ENCODE data around the gene HRH3.
A peak's percentile ranks its signal among the peaks of the same experiment; 100 is the strongest.

The HRH3 gene

GRCh38 chr20:62215020-62215990, 4.8 kb downstream of the HRH3 start:
- DNase-seq, result no peak

DNA sequence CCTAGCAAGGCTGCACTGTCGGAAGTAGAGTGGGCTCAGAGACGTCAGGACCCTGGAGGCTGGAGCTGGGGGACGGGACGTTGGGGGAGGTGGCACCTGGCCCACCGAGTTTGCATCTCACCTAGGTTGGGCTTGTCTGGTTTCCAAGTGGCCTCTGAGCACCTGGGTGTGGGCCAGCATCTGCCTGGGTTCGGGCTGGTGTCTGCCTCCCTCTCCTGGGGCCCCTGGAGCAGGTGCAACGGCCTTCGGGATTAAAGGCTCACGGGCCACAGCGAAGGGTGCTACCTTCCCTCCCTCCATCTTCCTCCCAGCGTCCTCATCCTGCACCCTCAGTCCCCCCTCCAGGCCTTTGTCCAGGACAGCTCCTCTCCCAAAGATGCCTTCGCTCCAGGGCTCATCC, 6.0 kb downstream of the HRH3 start:
- no peak for DNase-seq

DNA sequence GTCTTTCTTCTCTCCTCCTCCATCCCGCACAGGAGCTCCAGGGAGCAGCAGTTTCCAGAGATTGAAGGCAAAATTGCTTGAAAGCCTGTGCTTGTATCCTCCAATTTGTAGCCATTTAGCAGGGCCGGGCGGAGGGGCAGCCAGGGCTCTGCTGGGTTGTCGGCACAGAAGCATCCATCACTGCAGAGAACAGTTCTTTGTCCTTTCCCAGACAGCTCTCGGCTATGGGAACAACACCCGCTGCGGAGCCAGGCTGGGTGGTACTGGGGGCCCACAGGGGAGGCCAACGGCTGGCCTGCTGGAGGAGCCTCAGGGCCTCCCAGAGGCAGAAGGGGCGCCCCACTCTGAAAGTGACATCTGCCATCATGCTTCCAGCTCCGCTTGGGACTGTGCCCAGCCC, 7.8 kb downstream of the HRH3 start:
- DNase-seq, result no peak

- no peak for DNase-seq
Observed at GRCh38 chr20:62211769-62212288, 8.2 kb downstream of the HRH3 start.

DNA sequence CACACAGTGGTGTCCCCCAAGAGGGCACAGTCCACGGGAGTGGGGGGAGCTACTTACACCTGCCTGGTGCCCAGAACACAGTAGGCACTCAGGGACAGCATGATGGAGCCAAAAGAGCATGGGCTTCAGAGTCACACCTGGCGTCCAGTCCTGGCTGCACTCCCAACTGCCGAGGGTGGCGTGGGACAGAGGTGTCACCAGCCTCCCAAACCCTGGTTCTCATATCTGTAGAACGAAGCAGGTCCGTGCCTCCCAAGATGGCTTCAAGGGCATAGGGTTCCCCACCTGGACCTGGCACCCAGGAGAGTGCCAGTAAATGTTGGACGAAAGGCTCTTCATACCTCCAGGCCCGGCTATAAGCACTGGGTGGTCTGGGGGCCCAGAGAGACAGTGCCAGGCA, 8.9 kb downstream of the HRH3 start:
- DNase-seq, result no peak

DNA sequence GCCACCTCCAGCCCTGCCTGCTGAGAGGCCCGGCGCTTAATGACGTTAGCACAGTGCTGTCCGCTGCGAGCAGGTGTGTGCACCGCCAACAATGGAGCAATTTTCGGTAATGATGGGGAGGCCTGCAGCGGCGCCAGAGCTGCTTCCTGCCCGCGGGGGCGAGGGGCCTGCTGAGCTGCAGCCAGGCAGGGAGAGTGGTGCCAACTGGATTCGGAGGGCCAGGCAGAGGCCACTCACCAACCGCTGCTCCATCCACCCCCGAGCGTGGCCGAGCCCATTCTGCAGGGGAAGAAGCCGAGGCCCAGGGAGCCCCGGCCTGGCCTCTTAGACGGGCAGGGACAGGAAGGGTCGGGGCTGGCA, 9.6 kb downstream of the HRH3 start:
- no peak for DNase-seq

DNA sequence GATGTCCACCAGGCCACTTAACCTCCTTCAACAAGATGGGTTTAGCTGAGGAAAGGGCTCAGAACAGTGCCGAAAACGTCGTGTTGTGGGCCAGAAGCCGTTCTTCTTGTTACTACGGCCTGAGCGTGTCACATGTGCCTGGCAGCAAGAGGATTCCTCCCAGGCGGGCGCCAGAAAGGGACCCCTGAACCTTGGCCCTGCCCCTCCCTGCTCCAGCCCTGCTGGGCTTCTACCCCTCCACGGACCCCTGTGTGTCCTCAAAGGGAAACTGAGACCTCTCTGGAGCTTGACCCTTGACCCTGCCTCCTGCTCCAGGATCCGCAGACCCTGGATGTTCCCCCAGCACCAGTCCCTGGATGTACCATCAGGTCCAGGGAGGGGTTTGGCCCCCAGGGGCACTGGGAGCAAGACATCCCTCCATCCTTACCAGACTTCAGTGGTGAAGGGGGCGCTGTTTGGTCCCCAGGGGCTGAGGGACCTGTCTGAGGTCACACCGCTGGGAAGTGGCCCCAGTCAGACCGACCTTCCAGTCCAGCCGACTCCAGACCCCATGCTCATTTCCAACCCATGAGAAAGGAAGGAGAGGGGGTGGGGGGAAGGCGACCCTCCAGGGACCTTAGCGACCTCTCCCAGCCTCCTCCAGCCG, 10.1 kb downstream of the HRH3 start:
- no peak for DNase-seq

- no peak for DNase-seq
Observed at GRCh38 chr20:62208795-62209755, 11.0 kb downstream of the HRH3 start.

GRCh38 chr20:62208061-62208794, 11.8 kb downstream of the HRH3 start:
- no peak for DNase-seq

DNA sequence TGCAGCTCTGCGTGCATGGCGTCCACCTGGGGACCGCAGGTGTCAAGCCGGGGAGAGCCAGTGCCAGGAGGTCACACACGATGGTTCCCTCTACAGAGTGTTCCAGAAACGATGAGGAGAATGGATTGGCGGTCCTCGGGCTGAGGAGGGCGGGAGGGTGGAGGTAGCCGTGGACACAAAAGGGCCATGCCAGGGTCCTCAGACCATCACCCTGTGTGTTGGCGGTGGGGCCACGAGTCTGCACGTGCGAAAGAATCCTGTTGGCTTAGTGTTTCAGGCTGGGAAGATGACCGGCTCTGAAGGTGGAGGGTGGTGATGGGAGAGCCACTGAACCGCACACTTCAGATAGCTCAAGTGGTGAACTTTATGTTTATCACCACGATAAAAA, 13.7 kb downstream of the HRH3 start:
- no peak for DNase-seq

DNA sequence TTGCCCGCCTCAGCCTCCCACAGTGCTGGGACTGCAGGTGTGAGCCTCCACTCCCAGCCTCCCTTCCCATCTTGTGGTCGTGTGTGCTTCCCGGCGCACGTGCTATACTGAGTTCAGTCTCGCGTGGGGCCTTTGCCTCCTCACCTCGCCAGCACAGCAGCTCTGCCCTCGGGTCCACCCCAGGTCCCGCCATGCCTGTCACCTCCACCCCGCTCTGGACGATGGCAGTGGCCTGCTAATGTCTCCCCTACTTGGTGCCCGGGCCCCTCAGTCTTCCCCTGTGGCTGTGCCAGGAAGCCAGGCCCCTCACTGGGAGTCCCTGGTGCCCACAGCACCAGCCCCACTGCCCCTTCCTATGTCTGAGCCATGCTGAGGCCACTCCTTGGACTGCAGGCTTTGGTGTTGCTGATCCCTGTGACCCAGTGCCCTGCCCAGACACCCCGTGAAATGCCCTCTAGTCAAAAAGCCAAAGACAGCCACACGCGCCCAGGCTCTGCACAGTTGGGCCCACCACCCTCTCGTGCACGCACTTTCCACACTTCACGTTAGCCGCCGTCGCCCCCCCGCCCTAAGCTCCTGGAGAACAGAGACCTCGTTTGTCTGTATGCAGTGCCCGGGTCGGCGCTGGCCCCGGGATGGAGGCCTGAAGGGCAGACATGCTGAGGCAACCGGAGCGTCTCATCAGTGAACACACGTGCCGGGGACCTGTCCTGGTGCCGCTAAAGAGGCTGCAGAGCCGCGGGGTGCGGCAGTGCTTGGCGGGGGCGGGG, 14.3 kb downstream of the HRH3 start:
- DNase-seq, result no peak

DNA sequence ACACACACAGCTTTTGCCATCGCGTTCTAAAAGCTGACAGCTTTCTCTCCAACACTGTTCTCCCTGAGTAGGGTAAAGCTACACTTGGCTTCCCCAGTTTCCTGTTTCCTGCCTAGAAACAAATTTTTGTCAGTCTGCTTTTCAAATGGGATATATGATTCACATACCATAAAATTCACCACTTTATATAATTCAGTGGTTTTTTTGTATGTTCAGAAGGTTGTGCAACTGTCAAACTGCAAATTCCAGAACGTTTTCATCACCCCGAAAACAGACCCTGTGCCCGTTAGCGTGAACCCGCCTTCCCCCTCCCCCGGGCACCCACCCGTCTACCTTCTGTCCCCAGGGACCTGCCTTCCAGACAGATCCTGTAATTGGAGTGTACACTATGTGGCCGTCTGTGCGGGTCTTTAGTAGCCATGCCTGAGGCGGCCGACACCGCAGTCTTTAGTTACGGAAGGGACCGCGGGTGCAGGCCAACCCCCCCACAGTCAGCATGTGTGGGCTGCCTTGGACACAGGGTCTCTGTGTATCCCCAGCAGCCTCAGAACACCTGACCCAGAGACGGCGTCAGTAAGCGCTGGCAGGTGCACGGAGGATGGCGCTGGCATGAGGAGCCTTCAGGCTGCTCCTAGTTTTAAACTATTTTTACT, 16.6 kb downstream of the HRH3 start:
- peak; percentile 78 for DNase-seq

DNA sequence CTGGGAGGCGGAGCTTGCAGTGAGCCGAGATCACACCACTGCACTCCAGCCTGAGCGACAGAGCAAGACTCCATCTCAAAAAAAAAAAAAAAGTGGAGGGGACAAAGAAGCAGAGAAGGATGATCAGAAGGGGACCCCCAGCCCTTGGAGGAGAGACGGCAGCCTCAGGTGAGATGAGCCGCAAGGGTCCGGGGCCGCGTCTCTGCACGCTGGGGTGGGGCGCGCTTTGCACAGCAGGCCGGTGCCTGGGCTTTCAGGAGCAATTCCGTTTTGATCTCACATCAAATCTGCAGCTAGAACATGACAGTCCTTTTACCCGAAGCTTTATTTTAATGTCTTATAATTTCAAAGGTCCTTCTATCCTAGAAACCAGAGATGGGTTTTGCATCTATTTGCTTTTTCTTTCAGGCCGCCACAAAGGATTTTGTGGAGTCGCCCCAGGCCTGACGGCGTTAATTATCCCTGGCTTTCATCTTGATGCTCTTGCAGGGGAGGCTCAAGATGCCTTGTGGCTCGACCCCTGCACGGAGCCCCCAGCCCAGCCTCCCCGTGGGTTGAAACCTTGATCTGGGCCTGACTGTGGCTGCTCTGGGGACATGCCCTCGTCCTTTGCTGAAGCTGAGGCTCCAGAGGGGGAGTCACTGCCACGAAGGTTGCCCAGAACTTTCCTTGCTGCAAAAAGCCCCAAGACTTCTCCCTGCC, 17.3 kb downstream of the HRH3 start:
- no peak for DNase-seq

DNA sequence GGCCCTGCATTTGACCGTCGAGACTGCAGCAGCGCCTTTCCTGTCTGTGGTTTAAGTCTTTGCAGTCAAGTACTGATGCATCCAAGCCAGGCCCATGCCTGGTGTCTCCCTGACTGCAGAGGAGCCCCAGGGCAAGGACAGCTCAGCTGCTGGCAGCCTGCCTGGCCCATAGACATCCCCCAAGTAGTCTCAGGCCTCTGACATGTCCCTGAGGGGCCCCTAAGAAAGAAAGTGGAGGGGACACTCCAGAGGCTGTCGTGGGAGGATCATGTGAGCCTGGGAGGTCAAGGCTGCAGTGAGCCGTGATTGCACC, 18.0 kb downstream of the HRH3 start:
- DNase-seq, result peak; percentile 47

GRCh38 chr20:62201173-62202082, 18.6 kb downstream of the HRH3 start:
- DNase-seq, result no peak

DNA sequence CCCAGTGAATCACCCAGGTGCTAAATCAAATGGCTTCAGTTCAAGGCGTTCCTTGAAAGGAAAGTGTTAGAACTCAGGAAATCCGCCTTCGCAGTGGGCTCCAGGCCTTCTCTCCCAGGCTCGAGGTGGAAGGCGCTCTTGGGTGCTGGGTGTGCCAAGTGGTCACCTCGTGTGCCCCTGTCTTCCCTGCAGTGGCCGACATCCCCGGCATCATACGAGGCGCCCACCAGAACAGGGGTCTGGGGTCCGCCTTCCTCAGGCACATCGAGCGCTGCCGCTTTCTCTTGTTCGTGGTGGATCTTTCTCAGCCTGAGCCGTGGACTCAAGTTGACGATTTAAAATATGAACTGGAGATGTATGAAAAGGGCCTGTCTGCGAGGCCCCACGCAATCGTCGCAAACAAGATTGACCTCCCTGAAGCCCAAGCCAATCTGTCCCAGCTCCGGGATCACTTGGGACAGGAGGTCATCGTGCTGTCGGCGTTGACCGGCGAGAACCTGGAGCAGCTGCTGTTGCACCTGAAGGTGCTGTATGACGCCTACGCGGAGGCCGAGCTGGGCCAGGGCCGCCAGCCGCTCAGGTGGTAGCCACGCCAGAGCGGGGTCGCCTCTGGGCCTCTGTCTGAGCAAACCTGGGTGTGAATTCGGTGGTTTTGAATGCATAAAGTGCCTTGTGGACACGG, 19.4 kb downstream of the HRH3 start:
- no peak for DNase-seq

DNA sequence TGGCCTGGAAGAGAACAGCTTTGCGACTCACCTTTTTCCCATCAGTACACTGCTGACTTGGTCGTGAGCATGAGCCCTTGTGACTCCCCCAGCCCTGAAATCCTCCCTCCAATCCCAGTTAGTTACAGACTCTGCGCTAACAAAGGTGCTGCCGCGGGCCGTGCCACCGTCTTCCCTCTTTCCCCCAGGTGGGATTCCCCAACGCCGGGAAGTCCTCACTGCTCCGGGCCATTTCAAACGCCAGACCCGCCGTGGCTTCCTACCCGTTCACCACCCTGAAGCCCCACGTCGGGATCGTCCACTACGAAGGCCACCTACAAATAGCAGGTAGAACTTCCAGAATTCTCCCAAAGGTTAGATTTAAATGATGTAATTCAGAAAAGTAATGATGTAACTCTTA, 21.1 kb downstream of the HRH3 start:
- no peak for DNase-seq

- no peak for DNase-seq
Observed at GRCh38 chr20:62198496-62198895, 21.6 kb downstream of the HRH3 start.

GRCh38 chr20:62197801-62198200, 22.3 kb downstream of the HRH3 start:
- no peak for DNase-seq

All from fibroblast of skin of right biceps (primary cell).